Progenitor cell of endocrine pancreas (in vitro differentiated cells): ENCODE results near the gene NPR3. TPM values are rescaled to one million over a fixed set of nuclear protein-coding genes. Genes with fewer than 3 reads are reported as not detected.

Experiments
- DNase-seq: peaks from one replicate; pipeline ENCODE4 v3.0.0; 2021; ENCODE audit warnings: low spot score; ENCODE audit not compliant: unreplicated experiment
- H3K27ac Mint-ChIP-seq: 2 replicates; pipeline ENCODE4 v1.8.0; 2021; ENCODE audit warnings: mild to moderate bottlenecking, moderate library complexity, mixed read lengths
- H3K27me3 Mint-ChIP-seq: 2 replicates; pipeline ENCODE4 v1.8.0; 2021; ENCODE audit warnings: mixed read lengths
- H3K36me3 Mint-ChIP-seq: 2 replicates; pipeline ENCODE4 v1.8.0; 2022; ENCODE audit warnings: mixed read lengths; ENCODE audit not compliant: insufficient read depth
- H3K4me1 Mint-ChIP-seq: 2 replicates; pipeline ENCODE4 v1.8.0; 2021; ENCODE audit warnings: low read depth, mixed read lengths
- H3K4me3 Mint-ChIP-seq: 2 replicates; pipeline ENCODE4 v1.8.0; 2021; ENCODE audit warnings: low read depth, mild to moderate bottlenecking, moderate library complexity, mixed read lengths
- H3K9me3 Mint-ChIP-seq: 2 replicates; pipeline ENCODE4 v1.8.0; 2021; ENCODE audit warnings: low read depth, mixed read lengths
- total RNA-seq: library from RNA; stranded (reverse); gene quantifications from 2 replicates; pipeline ENCODE4 v1.2.1, GENCODE V29; 2021
- TF ChIP-seq, protein P1 (sequence below): fragments of 200-600 bp; sonication (generic); IDR thresholded peaks from one replicate; pipeline ENCODE4 v1.5.0; 2021; ENCODE audit warnings: antibody characterized with exemption, mild to moderate bottlenecking; ENCODE audit not compliant: unreplicated experiment

The NPR3 gene
- total RNA-seq, 1 donor from 2014 or later = 1.0 TPM

DNA sequence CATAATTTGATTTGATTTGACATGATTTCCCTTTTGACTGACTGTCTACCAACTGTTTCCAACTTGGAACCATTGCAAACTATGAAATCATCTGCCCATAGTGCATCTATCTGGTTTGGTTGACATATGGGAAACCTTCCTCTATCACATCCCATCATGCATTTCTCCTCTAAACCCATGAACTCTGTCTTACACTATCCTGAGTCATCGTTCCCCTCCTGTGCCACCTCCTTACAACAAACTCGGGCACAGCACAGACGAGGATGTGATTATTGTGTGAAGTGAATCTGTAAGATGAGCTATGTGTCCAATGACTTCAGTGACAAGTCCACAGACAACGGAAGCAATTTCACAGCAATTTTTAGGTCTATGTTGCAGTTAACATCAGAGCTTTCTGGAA, 126.1 kb downstream of the NPR3 start:
- no peaks in the 10 kb centered on the region for H3K4me1 Mint-ChIP-seq
- H3K9me3 Mint-ChIP-seq = no peaks in the 10 kb centered on the region
- no peak overlapping the region for H3K27ac Mint-ChIP-seq
- H3K27me3 Mint-ChIP-seq = no peaks in the 10 kb centered on the region
- TF ChIP-seq, protein P1, sequence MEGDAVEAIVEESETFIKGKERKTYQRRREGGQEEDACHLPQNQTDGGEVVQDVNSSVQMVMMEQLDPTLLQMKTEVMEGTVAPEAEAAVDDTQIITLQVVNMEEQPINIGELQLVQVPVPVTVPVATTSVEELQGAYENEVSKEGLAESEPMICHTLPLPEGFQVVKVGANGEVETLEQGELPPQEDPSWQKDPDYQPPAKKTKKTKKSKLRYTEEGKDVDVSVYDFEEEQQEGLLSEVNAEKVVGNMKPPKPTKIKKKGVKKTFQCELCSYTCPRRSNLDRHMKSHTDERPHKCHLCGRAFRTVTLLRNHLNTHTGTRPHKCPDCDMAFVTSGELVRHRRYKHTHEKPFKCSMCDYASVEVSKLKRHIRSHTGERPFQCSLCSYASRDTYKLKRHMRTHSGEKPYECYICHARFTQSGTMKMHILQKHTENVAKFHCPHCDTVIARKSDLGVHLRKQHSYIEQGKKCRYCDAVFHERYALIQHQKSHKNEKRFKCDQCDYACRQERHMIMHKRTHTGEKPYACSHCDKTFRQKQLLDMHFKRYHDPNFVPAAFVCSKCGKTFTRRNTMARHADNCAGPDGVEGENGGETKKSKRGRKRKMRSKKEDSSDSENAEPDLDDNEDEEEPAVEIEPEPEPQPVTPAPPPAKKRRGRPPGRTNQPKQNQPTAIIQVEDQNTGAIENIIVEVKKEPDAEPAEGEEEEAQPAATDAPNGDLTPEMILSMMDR = no peak
- DNase-seq = no peak
- H3K4me3 Mint-ChIP-seq = no peak overlapping the region
- H3K36me3 Mint-ChIP-seq = no peaks in the 10 kb centered on the region

DNA sequence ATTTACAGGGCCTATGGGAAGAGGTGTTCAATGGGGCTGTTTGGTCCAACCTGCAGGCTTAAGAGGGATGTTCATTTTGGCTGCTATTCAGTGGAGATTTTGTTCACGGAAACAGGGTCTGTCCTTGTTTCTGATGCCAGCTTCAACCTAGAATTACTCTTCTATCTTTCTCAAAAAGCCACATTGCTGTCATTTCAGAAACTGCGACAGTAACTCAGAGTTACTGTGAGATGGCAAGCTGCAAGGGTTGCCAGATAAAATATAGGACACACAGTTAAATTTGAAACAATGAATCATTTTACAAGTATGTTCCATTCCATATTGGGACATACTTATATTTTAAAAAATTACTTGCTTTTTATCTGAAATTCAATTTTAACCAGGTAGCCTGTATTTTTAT, 128.0 kb downstream of the NPR3 start:
- Mint-ChIP-seq H3K27ac (no peak overlapping the region), H3K9me3 (no peaks in the 10 kb centered on the region), H3K4me1 (peaks cover 2% of the 10 kb centered on the region), H3K27me3 (no peaks in the 10 kb centered on the region), H3K4me3 (no peak overlapping the region), H3K36me3 (no peaks in the 10 kb centered on the region)
- DNase-seq = no peak
- TF ChIP-seq, protein P1 = no peak

DNA sequence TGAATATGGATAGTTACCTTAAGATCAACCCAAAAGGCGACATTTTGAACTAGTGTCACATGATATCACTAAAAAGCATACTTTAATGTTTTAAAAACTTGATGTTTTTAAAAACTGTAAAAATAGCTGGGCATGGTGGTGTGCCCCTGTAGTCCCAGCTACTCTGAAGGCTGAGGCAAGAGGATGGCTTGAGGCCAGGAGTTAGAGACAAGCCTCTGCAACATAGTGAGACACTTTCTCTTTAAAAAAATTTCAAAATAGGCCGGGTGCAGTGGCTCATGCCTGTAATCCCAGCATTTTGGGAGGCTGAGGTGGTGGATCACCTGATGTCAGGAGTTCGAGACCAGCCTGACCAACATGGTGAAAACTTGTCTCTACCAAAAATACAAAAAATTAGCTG, 129.5 kb downstream of the NPR3 start:
- DNase-seq = no peak
- Mint-ChIP-seq H3K9me3 (no peaks in the 10 kb centered on the region), H3K27ac (no peak overlapping the region), H3K4me3 (no peak overlapping the region), H3K27me3 (no peaks in the 10 kb centered on the region), H3K4me1 (peaks cover 2% of the 10 kb centered on the region), H3K36me3 (no peaks in the 10 kb centered on the region)
- TF ChIP-seq, protein P1 = no peak

Other genes starting within 250 kb of the NPR3 start
- gene SUB1, start 125.8 kb upstream of the NPR3 start, total RNA-seq = 210 and 211 TPM in 2 replicates